K562 (cell line): ENCODE results near the gene PATL1. TPM values are rescaled to one million over a fixed set of nuclear protein-coding genes. Genes with fewer than 3 reads are reported as not detected.

Source experiments
- ATAC-seq: fragments of 200-7000 bp; cut with Tn5 transposase; 3 replicates; pipeline ENCODE4 v1.9.1; 2020; ENCODE audit warnings: moderate library complexity
- BruUV-seq: library from RNA; stranded (reverse); fragments of 400-500 nt; replicated peaks from 2 replicates; lab custom pipeline; 2021; lab: Mats Ljungman, UMichigan
- CTCF ChIA-PET: fragments of 300-600 bp; formaldehyde crosslinking; extraction: SDS; loops from one replicate; lab custom pipeline; 2021; ENCODE audit warnings: low intra/inter-chr PET ratio; lab: Yijun Ruan, JAX
- POLR2A ChIA-PET: fragments of 300-600, 350-650 bp; sonication (Branson Sonifier 250); formaldehyde crosslinking; extraction: SDS; loops from one replicate; lab custom pipeline; 2021; ENCODE audit warnings: antibody characterized with exemption, inconsistent platforms; lab: Yijun Ruan, JAX
- DNase-seq, 4 experiments: peaks; one replicate each; pipeline versions ENCODE4 v3.0.0 to v3.0.0-alpha.2; 2011 to 2018; ENCODE audit warnings: low spot score in 3 of 4, mixed read lengths in 3 of 4; ENCODE audit errors: extremely low read depth in 1 of 4
- FAIRE-seq: peaks from 2 replicates; lab custom pipeline; 2011; peaks lifted over from hg19 to GRCh38; lab: Jason Lieb, UNC
- H2AFZ ChIP-seq: 2 replicates; pipeline ENCODE4 v1.6.0; 2011; ENCODE audit warnings: low read depth, low read length, control low read depth, inconsistent platforms
- H3K27ac ChIP-seq: fragments of 200-600 bp; 3 replicates; pipeline ENCODE4 v1.8.0; 2011; ENCODE audit warnings: low read depth, mild to moderate bottlenecking, control low read depth, inconsistent platforms, low read length, moderate library complexity, mixed read lengths; ENCODE audit errors: extremely low read depth
- H3K27me3 ChIP-seq, 2 experiments: fragments of 300-600 bp in 1 of 2; 2 replicates in 1 of 2; 3 replicates in 1 of 2; pipeline versions ENCODE4 v1.6.0 to v1.8.0; 2011; ENCODE audit warnings: inconsistent platforms in 2 of 2, low read length in 2 of 2, mild to moderate bottlenecking in 1 of 2, mixed read lengths in 1 of 2, moderate library complexity in 1 of 2; ENCODE audit not compliant: control insufficient read depth in 2 of 2, insufficient read depth in 2 of 2
- H3K36me3 ChIP-seq: fragments of 300-600 bp; 3 replicates; pipeline ENCODE4 v1.8.0; 2011; ENCODE audit warnings: mild to moderate bottlenecking, low read length, inconsistent platforms; ENCODE audit not compliant: control insufficient read depth, insufficient read depth
- H3K4me1 ChIP-seq, 2 experiments: fragments of 200-600 bp in 1 of 2; replicated peaks in 1 of 2; 2 replicates in 1 of 2; 3 replicates in 1 of 2; pipeline versions ENCODE4 v1.5.1 to v1.8.0; 2011; ENCODE audit warnings: inconsistent platforms in 2 of 2, low read length in 2 of 2, mild to moderate bottlenecking in 1 of 2, mixed read lengths in 1 of 2, moderate library complexity in 1 of 2; ENCODE audit not compliant: control insufficient read depth in 2 of 2, insufficient read depth in 2 of 2
- H3K4me2 ChIP-seq: 2 replicates; pipeline ENCODE4 v1.6.1; 2011; ENCODE audit warnings: low read length, control low read depth, inconsistent platforms, mixed read lengths; ENCODE audit not compliant: insufficient read depth
- H3K4me3 ChIP-seq: fragments of 200-600 bp; sonication (generic), shearing (Covaris generic); 2 replicates; pipeline ENCODE4 v1.5.1; 2016; ENCODE audit warnings: control low read depth, inconsistent platforms
- H3K79me2 ChIP-seq: fragments of 200-600 bp; 3 replicates; pipeline ENCODE4 v1.8.0; 2011; ENCODE audit warnings: low read length, inconsistent platforms; ENCODE audit not compliant: control insufficient read depth, insufficient read depth
- H3K9ac ChIP-seq, 2 experiments: 2 replicates each; pipeline versions ENCODE4 v1.6.0 to v1.6.1; 2011; ENCODE audit warnings: low read depth in 2 of 2, low read length in 2 of 2, control low read depth in 1 of 2, inconsistent platforms in 1 of 2, mild to moderate bottlenecking in 1 of 2, mixed read lengths in 1 of 2; ENCODE audit not compliant: insufficient read depth in 1 of 2
- H3K9me1 ChIP-seq: one replicate; pipeline ENCODE4 v1.6.0; 2011; ENCODE audit warnings: inconsistent platforms, mild to moderate bottlenecking, low read length, moderate library complexity; ENCODE audit not compliant: control insufficient read depth, insufficient read depth
- H3K9me3 ChIP-seq: replicated peaks from 2 replicates; pipeline ENCODE4 v1.5.1; 2011; ENCODE audit warnings: low read depth, low read length, inconsistent platforms; ENCODE audit not compliant: control insufficient read depth, insufficient read depth
- H4K20me1 ChIP-seq: replicated peaks from 2 replicates; pipeline ENCODE4 v1.6.1; 2011; ENCODE audit warnings: low read length, inconsistent platforms, mixed read lengths; ENCODE audit not compliant: control insufficient read depth, insufficient read depth
- NFE2L1 ChIP-seq: fragments of 450-650 bp; IDR thresholded peaks from 2 replicates; pipeline ENCODE4 v1.6.1; 2016; ENCODE audit warnings: missing genetic modification characterization, low read depth, mild to moderate bottlenecking, missing compliant biosample characterization, moderate library complexity, borderline replicate concordance
- PURB ChIP-seq: sonication (generic); formaldehyde crosslinking; IDR thresholded peaks from 2 replicates; pipeline ENCODE4 v1.9.0; 2021; ENCODE audit warnings: low read depth, mild to moderate bottlenecking, missing genetic modification reagents
- WGBS: fragments of 100-300 bp; shearing (Covaris generic); methylation state at CpG from one replicate; pipeline ENCODE4 v1.1.6; 2016; ENCODE audit warnings: low coverage, mixed read lengths; ENCODE audit not compliant: insufficient coverage; ENCODE audit errors: missing lambda C conversion rate; 5-methylcytosine and 5-hydroxymethylcytosine counted together
- in situ Hi-C: fragments of 300-500 bp; cut with MboI; formaldehyde crosslinking; loops from 4 replicates; pipeline ENCODE4 v1.15.0; 2018; ENCODE audit warnings: inconsistent platforms, mixed read lengths
- intact Hi-C: fragments of 100-400 bp; cut with micrococcal nuclease; formaldehyde crosslinking; loops from 2 replicates; pipeline ENCODE4 v1.14.2; 2022
- polyA plus RNA-seq, 8 experiments: library from polyadenylated mRNA; depleted of rRNA in 4 of 8; stranded (reverse) in 5 of 8; unstranded in 3 of 8; fragments of >200 nt; fragmentation: Nextera tagmentation in 2 of 8; fragmentation: Illumina TruSeq in 1 of 8; extraction: Ambion mirVana in 2 of 8; extraction: Trizol in 1 of 8; gene quantifications; 2 replicates each; pipeline versions ENCODE4 v1.2.1 to v1.2.3, GENCODE V29; 2011 to 2014; ENCODE audit warnings: inconsistent platforms in 1 of 8, missing spikeins in 1 of 8
- total RNA-seq, 7 experiments: library from RNA; depleted of rRNA in 6 of 7; stranded (reverse); fragments of >200 nt in 6 of 7; fragmentation: Illumina TruSeq in 2 of 7; extraction: Trizol in 2 of 7; gene quantifications; 2 replicates each; pipeline versions ENCODE4 v1.2.1 to v1.2.3, GENCODE V29; 2011 to 2021; ENCODE audit warnings: low replicate concordance in 1 of 7
- TF ChIP-seq, protein P1 (sequence below), 2 experiments: fragments of 450-650 bp; conservative IDR thresholded peaks; 2 replicates each; pipeline ENCODE4 v1.6.1; 2017; ENCODE audit warnings: mild to moderate bottlenecking in 2 of 2, moderate library complexity in 2 of 2
- TF ChIP-seq, protein P2 (sequence below): fragments of 450-650 bp; formaldehyde crosslinking; conservative IDR thresholded peaks from 2 replicates; pipeline ENCODE4 v1.4.0; 2022; ENCODE audit warnings: mild to moderate bottlenecking, missing genetic modification characterization
- TF ChIP-seq, protein P3 (sequence below): sonication (generic); formaldehyde crosslinking; IDR thresholded peaks from 2 replicates; pipeline ENCODE4 v1.8.1; 2023; ENCODE audit warnings: mild to moderate bottlenecking, missing genetic modification reagents, moderate library complexity
- TF ChIP-seq, protein P4 (sequence below): sonication (generic); formaldehyde crosslinking; IDR thresholded peaks from 2 replicates; pipeline ENCODE4 v1.8.0; 2023; ENCODE audit warnings: mild to moderate bottlenecking, missing genetic modification reagents
- TF ChIP-seq, protein P5 (sequence below): sonication (generic); formaldehyde crosslinking; IDR thresholded peaks from 2 replicates; pipeline ENCODE4 v1.9.0; 2022; ENCODE audit warnings: mild to moderate bottlenecking, missing genetic modification reagents

The PATL1 gene
- total and polyA plus RNA-seq, 9 of the 15 experiments (the other 6 are each of a cell fraction or from before 2014, with no cell fraction given): 3.2 to 48.0 (median 16.4) TPM

DNA sequence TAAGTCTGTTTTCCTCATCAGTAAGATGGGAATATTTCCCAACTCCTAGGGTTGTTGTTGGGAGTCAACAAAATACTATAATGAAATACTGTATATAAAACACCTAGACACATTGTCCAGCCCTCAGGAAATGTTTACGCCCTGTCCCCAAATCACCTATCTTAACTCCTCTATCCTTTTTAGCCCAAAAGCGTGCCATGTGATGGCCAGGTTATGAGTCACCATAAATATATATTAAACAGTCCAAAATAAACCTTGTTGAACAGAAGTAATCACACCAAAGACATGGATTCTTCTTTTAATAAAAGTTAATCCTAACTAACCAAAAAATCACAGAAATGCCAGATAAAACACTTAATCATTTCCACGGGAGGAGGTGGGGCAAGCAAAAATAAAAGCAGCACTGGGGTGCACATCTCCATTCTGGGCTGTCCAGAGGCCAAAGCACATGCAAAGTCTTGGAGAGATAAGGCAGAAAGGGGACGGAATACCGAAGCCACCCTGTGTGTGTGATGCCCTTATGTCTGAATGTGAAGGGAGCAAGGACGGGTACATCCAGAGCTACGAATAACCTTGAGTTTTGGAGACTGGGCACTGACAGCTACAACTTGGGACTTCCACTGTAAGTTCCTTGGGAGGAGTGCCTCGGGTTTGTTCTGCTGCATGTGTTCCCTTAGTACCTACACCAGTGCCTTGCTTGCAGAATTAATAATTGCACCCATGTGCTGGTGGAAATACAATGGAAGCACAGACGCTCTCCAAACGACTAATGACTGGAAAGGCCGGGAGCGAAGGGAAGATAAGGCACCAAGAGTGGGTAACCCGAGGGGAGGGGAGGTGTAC is 54.3 kb downstream of the PATL1 start:
- FAIRE-seq (peak; percentile 55), DNase-seq (peak in 2 of 4 experiments; percentile 32 to 54), ATAC-seq (no peak)
- Histone ChIP-seq H3K9me3 (no peaks in the 10 kb centered on the region), H2AFZ (peak overlapping the region; percentile 54; the same call in 1 of the 2 replicates), H4K20me1 (peaks cover 6% of the 10 kb centered on the region; the same call in 1 of the 2 replicates), H3K27ac (peak overlapping the region; percentile 83), H3K36me3 (peaks cover 41% of the 10 kb centered on the region), H3K4me1 (peaks cover 8 to 42% of the 10 kb centered on the region in 2 experiments), H3K4me2 (peak overlapping the region; percentile 100), H3K4me3 (peak overlapping the region; percentile 78), H3K9ac (peak overlapping the region; percentile 83 to 97), H3K9me1 (no peaks in the 10 kb centered on the region), H3K79me2 (peaks cover 52% of the 10 kb centered on the region), H3K27me3 (no peaks in the 10 kb centered on the region)
- 3% methylated on average over 13 of the region's 13 CpGs for WGBS
- intact Hi-C loops (loop anchor here (5.0 kb wide), 1 partner anchor 62 kb away; no protein-coding TSS in a partner anchor), in situ Hi-C loops (no loop called here)
- ChIA-PET CTCF (no interaction called here), POLR2A (interaction anchor here (0.6 to 3.8 kb wide), 9 partner anchors 10 to 1746 kb away, joined by 3 to 33 read pairs (median 4); partner anchors contain the start of gene PATL1)
- BruUV-seq: TSS peak; percentile 50
- TF ChIP-seq NFE2L1 (tag) (no peak), PURB (CRISPR knock-in tag) (no peak)
- TF ChIP-seq, protein P1, sequence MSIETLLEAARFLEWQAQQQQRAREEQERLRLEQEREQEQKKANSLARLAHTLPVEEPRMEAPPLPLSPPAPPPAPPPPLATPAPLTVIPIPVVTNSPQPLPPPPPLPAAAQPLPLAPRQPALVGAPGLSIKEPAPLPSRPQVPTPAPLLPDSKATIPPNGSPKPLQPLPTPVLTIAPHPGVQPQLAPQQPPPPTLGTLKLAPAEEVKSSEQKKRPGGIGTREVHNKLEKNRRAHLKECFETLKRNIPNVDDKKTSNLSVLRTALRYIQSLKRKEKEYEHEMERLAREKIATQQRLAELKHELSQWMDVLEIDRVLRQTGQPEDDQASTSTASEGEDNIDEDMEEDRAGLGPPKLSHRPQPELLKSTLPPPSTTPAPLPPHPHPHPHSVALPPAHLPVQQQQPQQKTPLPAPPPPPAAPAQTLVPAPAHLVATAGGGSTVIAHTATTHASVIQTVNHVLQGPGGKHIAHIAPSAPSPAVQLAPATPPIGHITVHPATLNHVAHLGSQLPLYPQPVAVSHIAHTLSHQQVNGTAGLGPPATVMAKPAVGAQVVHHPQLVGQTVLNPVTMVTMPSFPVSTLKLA (conservative IDR thresholded peaks at IDR 0.05): peak in 1 of 2 experiments; percentile 70; a peak in 3 of 4 replicates
- TF ChIP-seq, protein P2, sequence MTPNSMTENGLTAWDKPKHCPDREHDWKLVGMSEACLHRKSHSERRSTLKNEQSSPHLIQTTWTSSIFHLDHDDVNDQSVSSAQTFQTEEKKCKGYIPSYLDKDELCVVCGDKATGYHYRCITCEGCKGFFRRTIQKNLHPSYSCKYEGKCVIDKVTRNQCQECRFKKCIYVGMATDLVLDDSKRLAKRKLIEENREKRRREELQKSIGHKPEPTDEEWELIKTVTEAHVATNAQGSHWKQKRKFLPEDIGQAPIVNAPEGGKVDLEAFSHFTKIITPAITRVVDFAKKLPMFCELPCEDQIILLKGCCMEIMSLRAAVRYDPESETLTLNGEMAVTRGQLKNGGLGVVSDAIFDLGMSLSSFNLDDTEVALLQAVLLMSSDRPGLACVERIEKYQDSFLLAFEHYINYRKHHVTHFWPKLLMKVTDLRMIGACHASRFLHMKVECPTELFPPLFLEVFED (CRISPR knock-in tag): 0 out of 2 replicates have a peak, but pooled peaks have one; percentile 31
- TF ChIP-seq, protein P3, sequence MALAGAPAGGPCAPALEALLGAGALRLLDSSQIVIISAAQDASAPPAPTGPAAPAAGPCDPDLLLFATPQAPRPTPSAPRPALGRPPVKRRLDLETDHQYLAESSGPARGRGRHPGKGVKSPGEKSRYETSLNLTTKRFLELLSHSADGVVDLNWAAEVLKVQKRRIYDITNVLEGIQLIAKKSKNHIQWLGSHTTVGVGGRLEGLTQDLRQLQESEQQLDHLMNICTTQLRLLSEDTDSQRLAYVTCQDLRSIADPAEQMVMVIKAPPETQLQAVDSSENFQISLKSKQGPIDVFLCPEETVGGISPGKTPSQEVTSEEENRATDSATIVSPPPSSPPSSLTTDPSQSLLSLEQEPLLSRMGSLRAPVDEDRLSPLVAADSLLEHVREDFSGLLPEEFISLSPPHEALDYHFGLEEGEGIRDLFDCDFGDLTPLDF: 0 out of 2 replicates have a peak, but pooled peaks have one; percentile 34
- TF ChIP-seq, protein P4, sequence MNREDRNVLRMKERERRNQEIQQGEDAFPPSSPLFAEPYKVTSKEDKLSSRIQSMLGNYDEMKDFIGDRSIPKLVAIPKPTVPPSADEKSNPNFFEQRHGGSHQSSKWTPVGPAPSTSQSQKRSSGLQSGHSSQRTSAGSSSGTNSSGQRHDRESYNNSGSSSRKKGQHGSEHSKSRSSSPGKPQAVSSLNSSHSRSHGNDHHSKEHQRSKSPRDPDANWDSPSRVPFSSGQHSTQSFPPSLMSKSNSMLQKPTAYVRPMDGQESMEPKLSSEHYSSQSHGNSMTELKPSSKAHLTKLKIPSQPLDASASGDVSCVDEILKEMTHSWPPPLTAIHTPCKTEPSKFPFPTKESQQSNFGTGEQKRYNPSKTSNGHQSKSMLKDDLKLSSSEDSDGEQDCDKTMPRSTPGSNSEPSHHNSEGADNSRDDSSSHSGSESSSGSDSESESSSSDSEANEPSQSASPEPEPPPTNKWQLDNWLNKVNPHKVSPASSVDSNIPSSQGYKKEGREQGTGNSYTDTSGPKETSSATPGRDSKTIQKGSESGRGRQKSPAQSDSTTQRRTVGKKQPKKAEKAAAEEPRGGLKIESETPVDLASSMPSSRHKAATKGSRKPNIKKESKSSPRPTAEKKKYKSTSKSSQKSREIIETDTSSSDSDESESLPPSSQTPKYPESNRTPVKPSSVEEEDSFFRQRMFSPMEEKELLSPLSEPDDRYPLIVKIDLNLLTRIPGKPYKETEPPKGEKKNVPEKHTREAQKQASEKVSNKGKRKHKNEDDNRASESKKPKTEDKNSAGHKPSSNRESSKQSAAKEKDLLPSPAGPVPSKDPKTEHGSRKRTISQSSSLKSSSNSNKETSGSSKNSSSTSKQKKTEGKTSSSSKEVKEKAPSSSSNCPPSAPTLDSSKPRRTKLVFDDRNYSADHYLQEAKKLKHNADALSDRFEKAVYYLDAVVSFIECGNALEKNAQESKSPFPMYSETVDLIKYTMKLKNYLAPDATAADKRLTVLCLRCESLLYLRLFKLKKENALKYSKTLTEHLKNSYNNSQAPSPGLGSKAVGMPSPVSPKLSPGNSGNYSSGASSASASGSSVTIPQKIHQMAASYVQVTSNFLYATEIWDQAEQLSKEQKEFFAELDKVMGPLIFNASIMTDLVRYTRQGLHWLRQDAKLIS (CRISPR knock-in tag): no peak
- TF ChIP-seq, protein P5, sequence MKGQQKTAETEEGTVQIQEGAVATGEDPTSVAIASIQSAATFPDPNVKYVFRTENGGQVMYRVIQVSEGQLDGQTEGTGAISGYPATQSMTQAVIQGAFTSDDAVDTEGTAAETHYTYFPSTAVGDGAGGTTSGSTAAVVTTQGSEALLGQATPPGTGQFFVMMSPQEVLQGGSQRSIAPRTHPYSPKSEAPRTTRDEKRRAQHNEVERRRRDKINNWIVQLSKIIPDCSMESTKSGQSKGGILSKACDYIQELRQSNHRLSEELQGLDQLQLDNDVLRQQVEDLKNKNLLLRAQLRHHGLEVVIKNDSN: no peak
